Left ventricle myocardium inferior (tissue), 1 donor: ENCODE measurements around the gene AMMECR1. TPM values are rescaled to one million over a fixed set of nuclear protein-coding genes. Genes with fewer than 3 reads are reported as not detected.
"Not testable (repeated sequence)": the region's sequence is repeated elsewhere in the genome, so short reads cannot be mapped to it uniquely, and the experiment has no call there.

ENCODE experiments used
- DNase-seq: peaks from one replicate; pipeline ENCODE4 v3.0.0-alpha.2; 2020
- H3K27ac ChIP-seq: fragments of 200-600 bp; replicated peaks from 2 replicates; pipeline ENCODE4 v1.8.0; 2021
- H3K27me3 ChIP-seq: fragments of 200-600 bp; 2 replicates; pipeline ENCODE4 v1.8.0; 2021; ENCODE audit warnings: low read depth
- H3K36me3 ChIP-seq: fragments of 200-600 bp; 2 replicates; pipeline ENCODE4 v1.8.0; 2021
- H3K4me1 ChIP-seq: fragments of 200-600 bp; 2 replicates; pipeline ENCODE4 v1.8.0; 2021
- H3K4me3 ChIP-seq: fragments of 200-600 bp; 2 replicates; pipeline ENCODE4 v1.8.0; 2021; ENCODE audit warnings: mild to moderate bottlenecking, moderate library complexity
- H3K9me3 ChIP-seq: fragments of 200-600 bp; replicated peaks from 2 replicates; pipeline ENCODE4 v1.8.0; 2021
- intact Hi-C: fragments of 100-400 bp; cut with micrococcal nuclease; formaldehyde crosslinking; loops from one replicate; pipeline ENCODE4 v1.11.0; 2022
- total RNA-seq: library from RNA; stranded (reverse); fragmentation: NEBNext Ultra II Directional; extraction: Animal tissue kit (Norgen Biotek cat#: 25700); gene quantifications from one replicate; pipeline ENCODE4 v1.2.1, GENCODE V29; 2021
- TF ChIP-seq, protein P1 (sequence below): fragments of 200-600 bp; IDR thresholded peaks from 2 replicates; pipeline ENCODE4 v1.8.0; 2021; ENCODE audit warnings: antibody characterized with exemption, mild to moderate bottlenecking, borderline replicate concordance
- donor health status: DM: no; HTN: yes; CAD: no; lungs with severe emphysema.

The AMMECR1 gene
- total RNA-seq, 1 donor from 2014 or later = 0.91 TPM

DNA sequence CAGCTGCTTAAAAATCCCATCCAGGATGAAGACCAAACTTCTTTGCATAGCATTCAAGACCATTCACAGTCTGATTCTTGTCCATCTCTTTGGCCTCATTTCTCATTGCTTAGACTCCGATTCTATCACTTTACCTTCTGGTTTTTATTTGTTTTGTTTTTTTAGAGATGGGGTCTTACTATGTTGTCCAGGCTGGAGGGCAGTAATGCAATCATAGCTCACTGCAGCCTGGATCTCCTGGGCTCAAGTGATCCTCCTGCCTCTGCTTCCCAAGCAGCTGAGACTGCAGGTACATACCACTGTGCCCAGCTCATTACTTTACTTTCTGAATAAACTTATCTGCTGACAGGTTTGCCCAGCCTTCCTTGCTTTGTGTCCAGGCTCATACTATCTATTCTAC, 162.1 kb downstream of the AMMECR1 start:
- intact Hi-C loops = no loop called here
- Histone ChIP-seq H3K27ac (no peak overlapping the region), H3K9me3 (no peaks in the 10 kb centered on the region), H3K4me3 (no peak overlapping the region), H3K36me3 (no peaks in the 10 kb centered on the region), H3K4me1 (peaks cover 2% of the 10 kb centered on the region), H3K27me3 (no peaks in the 10 kb centered on the region)
- TF ChIP-seq, protein P1, sequence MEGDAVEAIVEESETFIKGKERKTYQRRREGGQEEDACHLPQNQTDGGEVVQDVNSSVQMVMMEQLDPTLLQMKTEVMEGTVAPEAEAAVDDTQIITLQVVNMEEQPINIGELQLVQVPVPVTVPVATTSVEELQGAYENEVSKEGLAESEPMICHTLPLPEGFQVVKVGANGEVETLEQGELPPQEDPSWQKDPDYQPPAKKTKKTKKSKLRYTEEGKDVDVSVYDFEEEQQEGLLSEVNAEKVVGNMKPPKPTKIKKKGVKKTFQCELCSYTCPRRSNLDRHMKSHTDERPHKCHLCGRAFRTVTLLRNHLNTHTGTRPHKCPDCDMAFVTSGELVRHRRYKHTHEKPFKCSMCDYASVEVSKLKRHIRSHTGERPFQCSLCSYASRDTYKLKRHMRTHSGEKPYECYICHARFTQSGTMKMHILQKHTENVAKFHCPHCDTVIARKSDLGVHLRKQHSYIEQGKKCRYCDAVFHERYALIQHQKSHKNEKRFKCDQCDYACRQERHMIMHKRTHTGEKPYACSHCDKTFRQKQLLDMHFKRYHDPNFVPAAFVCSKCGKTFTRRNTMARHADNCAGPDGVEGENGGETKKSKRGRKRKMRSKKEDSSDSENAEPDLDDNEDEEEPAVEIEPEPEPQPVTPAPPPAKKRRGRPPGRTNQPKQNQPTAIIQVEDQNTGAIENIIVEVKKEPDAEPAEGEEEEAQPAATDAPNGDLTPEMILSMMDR = no peak
- DNase-seq = no peak

DNA sequence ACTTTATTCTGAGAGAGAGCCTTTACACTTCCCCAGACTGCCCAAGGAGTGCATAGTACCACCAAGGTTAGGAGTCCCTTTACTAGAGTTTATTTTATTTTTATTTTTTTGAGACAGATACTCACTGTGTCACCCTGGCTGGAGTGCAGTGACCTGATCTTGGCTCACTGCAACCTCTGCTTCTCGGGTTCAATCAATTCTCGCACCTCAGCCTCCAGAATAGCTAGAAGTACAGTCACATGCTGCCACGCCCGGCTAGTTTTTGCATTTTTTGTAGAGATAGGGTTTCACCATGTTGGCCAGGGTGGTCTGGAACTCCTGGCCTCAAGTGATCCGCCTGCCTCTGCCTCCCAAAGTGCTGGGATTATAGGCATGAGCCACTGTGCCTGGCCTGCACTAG, 163.6 kb downstream of the AMMECR1 start:
- H3K27ac ChIP-seq, intact Hi-C loops, H3K27me3 ChIP-seq, H3K4me1 ChIP-seq, DNase-seq, H3K9me3 ChIP-seq, H3K36me3 ChIP-seq, H3K4me3 ChIP-seq: not testable (repeated sequence)

DNA sequence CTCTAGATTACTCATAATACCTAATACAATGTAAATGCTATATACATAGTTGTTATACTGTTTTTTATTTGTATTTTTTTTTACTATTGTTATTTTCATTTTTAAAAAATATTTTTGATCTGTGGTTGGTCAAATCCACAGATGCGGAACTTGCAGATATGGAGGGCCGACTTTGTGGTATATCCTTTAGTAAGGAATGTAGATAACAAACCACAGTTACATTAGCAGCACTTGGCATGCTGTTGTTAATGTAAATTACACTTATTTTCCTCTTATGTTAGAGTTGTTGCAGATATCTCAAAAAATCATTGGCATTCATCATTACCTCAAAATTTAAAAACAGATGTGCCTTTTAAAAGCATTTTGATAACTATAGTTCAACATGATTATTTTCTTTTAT, 164.0 kb downstream of the AMMECR1 start:
- intact Hi-C loops = no loop called here
- Histone ChIP-seq H3K9me3 (no peaks in the 10 kb centered on the region), H3K4me1 (no peaks in the 10 kb centered on the region), H3K4me3 (no peak overlapping the region), H3K27me3 (no peaks in the 10 kb centered on the region), H3K27ac (no peak overlapping the region), H3K36me3 (no peaks in the 10 kb centered on the region)
- no peak for DNase-seq
- TF ChIP-seq, protein P1 = no peak

DNA sequence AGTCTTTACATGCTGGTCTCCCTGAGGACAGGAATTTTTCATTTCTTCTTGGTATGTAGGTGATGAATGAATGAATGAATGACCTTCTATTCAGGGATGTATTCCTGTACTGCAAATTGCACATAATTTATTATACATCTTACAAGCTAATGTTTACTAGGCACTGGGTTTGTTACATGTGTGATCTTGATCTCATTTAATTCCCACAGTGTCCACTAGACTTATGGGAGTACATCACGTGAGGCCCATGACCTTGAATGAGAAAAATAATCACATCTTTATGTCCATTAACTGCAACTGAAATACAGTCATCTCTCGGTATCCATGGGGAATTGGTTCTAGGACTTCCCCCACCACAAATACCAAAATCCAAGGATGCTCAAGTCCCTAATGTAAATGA, 164.6 kb downstream of the AMMECR1 start:
- no peaks in the 10 kb centered on the region for H3K9me3 ChIP-seq
- no peaks in the 10 kb centered on the region for H3K36me3 ChIP-seq
- no peaks in the 10 kb centered on the region for H3K4me1 ChIP-seq
- H3K27ac ChIP-seq = no peak overlapping the region
- intact Hi-C loops = no loop called here
- no peak for DNase-seq
- TF ChIP-seq, protein P1 = no peak
- H3K4me3 ChIP-seq = no peak overlapping the region
- no peaks in the 10 kb centered on the region for H3K27me3 ChIP-seq

DNA sequence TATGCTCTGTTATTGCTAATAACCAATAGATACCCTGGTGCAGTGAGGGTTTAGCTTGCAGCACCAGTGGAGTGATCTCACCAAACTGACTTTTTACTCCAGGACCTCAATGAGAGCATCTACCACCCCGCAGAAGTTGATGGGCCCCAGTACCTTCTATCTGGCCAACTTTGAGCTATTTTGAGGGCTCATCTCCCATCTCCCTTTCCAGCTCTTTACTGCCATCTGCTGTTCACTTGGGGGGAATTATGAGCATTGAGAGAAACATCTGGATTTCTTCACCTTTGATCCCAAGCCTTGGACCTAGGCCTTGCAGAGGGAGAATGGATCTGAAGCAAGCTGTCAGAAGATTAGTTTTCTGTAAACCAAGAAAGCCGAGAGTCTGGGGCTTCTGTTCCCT, 171.4 kb downstream of the AMMECR1 start:
- H3K27ac ChIP-seq = peak overlapping the region; percentile 33

DNA sequence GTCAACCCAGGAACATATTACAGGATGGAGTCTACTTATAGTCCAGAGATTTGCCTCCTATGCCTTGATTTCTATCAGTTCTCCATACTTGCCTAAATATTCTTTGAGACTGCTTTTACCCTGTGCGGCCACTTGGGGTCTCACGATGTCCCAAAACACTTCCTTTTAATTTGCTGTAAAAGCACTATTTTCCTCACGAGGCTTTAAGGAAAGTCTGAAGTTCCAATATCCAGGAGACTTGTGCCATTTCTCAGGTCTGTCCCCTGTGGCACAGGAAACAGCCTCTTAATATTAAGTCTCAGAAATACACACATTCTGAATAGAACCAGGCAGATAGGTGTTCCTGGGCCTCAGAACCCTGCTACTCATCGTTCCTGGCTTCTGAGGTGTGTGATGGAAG, 172.0 kb downstream of the AMMECR1 start:
- TF ChIP-seq, protein P1 = peak; percentile 57
- no peak overlapping the region for H3K4me3 ChIP-seq
- intact Hi-C loops = loop anchor here (5.0 kb wide), 1 partner anchor 234 kb away; no protein-coding TSS in a partner anchor
- peaks cover 43% of the 10 kb centered on the region for H3K4me1 ChIP-seq
- H3K9me3 ChIP-seq = no peaks in the 10 kb centered on the region
- H3K36me3 ChIP-seq = no peaks in the 10 kb centered on the region
- no peaks in the 10 kb centered on the region for H3K27me3 ChIP-seq
- peak overlapping the region; percentile 33 for H3K27ac ChIP-seq
- DNase-seq = no peak

More for the DNA sequence above, 171.4 kb downstream of the AMMECR1 start:
- Histone ChIP-seq H3K4me1 (peaks cover 43% of the 10 kb centered on the region), H3K4me3 (no peak overlapping the region), H3K36me3 (no peaks in the 10 kb centered on the region), H3K9me3 (no peaks in the 10 kb centered on the region), H3K27me3 (no peaks in the 10 kb centered on the region)
- TF ChIP-seq, protein P1 = peak; percentile 61
- DNase-seq = no peak
- intact Hi-C loops = loop anchor here (5.0 kb wide), 1 partner anchor 234 kb away; no protein-coding TSS in a partner anchor
